Natural killer cell (primary cell): ENCODE measurements around the gene ZNF341. TPM values are rescaled to one million over a fixed set of nuclear protein-coding genes. Genes with fewer than 3 reads are reported as not detected.

Experiments
- ATAC-seq, 3 donors: fragments of 150-1000 bp in 2 of 3; fragments of 200-7000 bp in 1 of 3; cut with Tn5 transposase; 1 replicate in 1 of 3; 2 replicates in 2 of 3; pipeline ENCODE4 v1.10.0; 2021; ENCODE audit warnings: mild to moderate bottlenecking in 2 of 3, moderate library complexity in 2 of 3
- DNase-seq, 2 donors: peaks; one replicate each; pipeline versions ENCODE4 v3.0.0 to v3.0.0-alpha.2; 2013 to 2021; ENCODE audit warnings: mixed read lengths in 1 of 2
- H3K27ac ChIP-seq: one replicate; pipeline ENCODE4 v1.5.1; 2013; ENCODE audit warnings: mild to moderate bottlenecking, low read length
- H3K27me3 ChIP-seq: one replicate; pipeline ENCODE4 v1.6.1; 2013; ENCODE audit warnings: low read length; ENCODE audit not compliant: control insufficient read depth, insufficient read depth
- H3K36me3 ChIP-seq: one replicate; pipeline ENCODE4 v1.6.1; 2013; ENCODE audit warnings: low read length; ENCODE audit not compliant: control insufficient read depth, insufficient read depth
- H3K4me1 ChIP-seq: one replicate; pipeline ENCODE4 v1.6.1; 2013; ENCODE audit warnings: low read length; ENCODE audit not compliant: control insufficient read depth, insufficient read depth
- H3K4me3 ChIP-seq: one replicate; pipeline ENCODE4 v1.5.1; 2013; ENCODE audit warnings: low read length
- H3K9me3 ChIP-seq: one replicate; pipeline ENCODE4 v1.6.1; 2013; ENCODE audit warnings: low read length; ENCODE audit not compliant: control insufficient read depth, insufficient read depth
- H3K27ac Mint-ChIP-seq, 2 donors: one replicate each; pipeline ENCODE4 v1.8.0; 2022; ENCODE audit warnings: mild to moderate bottlenecking in 2 of 2, mixed read lengths in 2 of 2, moderate library complexity in 1 of 2
- H3K27me3 Mint-ChIP-seq, 2 donors: one replicate each; pipeline ENCODE4 v1.8.0; 2022; ENCODE audit warnings: low read depth in 2 of 2, mixed read lengths in 2 of 2
- H3K36me3 Mint-ChIP-seq: one replicate; pipeline ENCODE4 v1.8.0; 2022; ENCODE audit warnings: mixed read lengths
- H3K4me1 Mint-ChIP-seq, 2 donors: one replicate each; pipeline ENCODE4 v1.8.0; 2022; ENCODE audit warnings: mixed read lengths in 2 of 2
- H3K4me3 Mint-ChIP-seq: one replicate; pipeline ENCODE4 v1.8.0; 2022; ENCODE audit warnings: mild to moderate bottlenecking, moderate library complexity, mixed read lengths
- H3K9me3 Mint-ChIP-seq, 2 donors: one replicate each; pipeline ENCODE4 v1.8.0; 2022; ENCODE audit warnings: mixed read lengths in 2 of 2
- WGBS: methylation state at CpG from one replicate; pipeline ENCODE4 v1.1.7; 2013; ENCODE audit warnings: missing lambda C conversion rate; ENCODE audit not compliant: insufficient coverage; 5-methylcytosine and 5-hydroxymethylcytosine counted together
- intact Hi-C: fragments of 100-400 bp; cut with micrococcal nuclease; formaldehyde crosslinking; loops from one replicate; pipeline ENCODE4 v1.14.2; 2022
- total RNA-seq, 4 donors: library from RNA; stranded (reverse); fragments of 120-200 nt in 1 of 4; gene quantifications; one replicate each; pipeline versions ENCODE4 v1.2.3 to v1.2.4, GENCODE V29; 2013 to 2022
- TF ChIP-seq, protein P1 (sequence below): fragments of 200-600 bp; IDR thresholded peaks from one replicate; pipeline ENCODE4 v1.8.0; 2022; ENCODE audit warnings: antibody characterized with exemption

The ZNF341 gene
- total RNA-seq, 3 donors from 2014 or later (not counting 1 experiment from before 2014, with no cell fraction given) = 3.6 to 5.1 (median 4.3) TPM

DNA sequence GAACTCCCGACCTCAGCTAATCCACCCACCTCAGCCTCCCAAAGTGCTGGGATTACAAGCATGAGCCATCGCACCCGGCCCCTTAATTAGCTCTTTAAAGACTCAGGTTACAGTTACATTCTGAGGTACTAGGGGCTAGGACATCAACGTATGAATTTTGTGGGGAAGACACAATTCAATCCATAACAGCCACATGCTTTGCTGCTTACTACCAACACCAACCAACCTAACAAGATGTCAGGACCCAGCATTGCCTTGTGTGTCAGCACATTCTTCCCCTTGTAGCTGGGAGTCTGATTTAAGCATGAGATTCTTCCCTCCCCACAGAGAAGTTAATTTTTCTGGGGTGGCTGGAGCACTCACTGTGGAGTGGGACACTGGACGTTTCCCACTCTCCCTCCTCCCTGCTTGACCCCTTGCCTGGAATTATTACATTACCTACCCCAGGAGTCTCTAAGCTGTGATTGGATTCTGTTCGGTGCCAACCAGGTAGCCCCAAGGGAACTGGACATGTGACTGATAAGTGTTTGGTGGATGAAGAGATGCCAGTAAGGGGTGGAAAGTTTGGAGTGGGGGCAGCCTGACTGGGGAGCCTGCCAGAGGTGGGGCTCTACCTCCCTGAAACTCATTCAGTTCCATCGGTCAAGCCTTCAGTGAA lies 6.1 kb upstream of the ZNF341 start:
- TF ChIP-seq, protein P1, sequence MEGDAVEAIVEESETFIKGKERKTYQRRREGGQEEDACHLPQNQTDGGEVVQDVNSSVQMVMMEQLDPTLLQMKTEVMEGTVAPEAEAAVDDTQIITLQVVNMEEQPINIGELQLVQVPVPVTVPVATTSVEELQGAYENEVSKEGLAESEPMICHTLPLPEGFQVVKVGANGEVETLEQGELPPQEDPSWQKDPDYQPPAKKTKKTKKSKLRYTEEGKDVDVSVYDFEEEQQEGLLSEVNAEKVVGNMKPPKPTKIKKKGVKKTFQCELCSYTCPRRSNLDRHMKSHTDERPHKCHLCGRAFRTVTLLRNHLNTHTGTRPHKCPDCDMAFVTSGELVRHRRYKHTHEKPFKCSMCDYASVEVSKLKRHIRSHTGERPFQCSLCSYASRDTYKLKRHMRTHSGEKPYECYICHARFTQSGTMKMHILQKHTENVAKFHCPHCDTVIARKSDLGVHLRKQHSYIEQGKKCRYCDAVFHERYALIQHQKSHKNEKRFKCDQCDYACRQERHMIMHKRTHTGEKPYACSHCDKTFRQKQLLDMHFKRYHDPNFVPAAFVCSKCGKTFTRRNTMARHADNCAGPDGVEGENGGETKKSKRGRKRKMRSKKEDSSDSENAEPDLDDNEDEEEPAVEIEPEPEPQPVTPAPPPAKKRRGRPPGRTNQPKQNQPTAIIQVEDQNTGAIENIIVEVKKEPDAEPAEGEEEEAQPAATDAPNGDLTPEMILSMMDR = no peak
- Histone ChIP-seq H3K27ac (no peak overlapping the region), H3K36me3 (no peaks in the 10 kb centered on the region), H3K27me3 (no peaks in the 10 kb centered on the region), H3K4me1 (peaks cover 4% of the 10 kb centered on the region), H3K9me3 (no peaks in the 10 kb centered on the region), H3K4me3 (no peak overlapping the region)
- DNase-seq (no peak), ATAC-seq (no peak)
- Mint-ChIP-seq H3K36me3 (no peaks in the 10 kb centered on the region), H3K9me3 (no peaks in the 10 kb centered on the region), H3K4me1 (peaks cover 5 to 6% of the 10 kb centered on the region in 2 donors), H3K4me3 (no peak overlapping the region), H3K27ac (no peak overlapping the region), H3K27me3 (no peaks in the 10 kb centered on the region)
- intact Hi-C loops = no loop called here
- 94% methylated on average over 6 of the region's 7 CpGs for WGBS

DNA sequence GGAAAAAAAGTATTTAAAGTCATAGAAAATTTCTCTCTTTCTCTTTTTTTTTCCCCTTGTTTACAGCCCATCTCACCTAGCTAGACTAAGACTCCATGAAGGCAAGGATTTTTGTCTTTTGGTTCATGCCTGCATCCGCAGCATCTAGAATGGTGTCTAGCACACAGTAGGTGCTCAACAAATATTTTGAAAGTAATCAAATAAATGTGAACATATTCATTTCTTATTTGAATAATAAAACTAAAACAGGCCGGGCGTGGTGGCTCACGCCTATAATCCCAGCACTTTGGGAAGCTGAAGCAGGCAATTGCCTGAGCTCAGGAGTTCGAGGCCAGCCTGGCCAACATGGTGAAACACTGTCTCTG lies 4.7 kb upstream of the ZNF341 start:
- WGBS = 97% methylated on average over 4 of the region's 5 CpGs
- TF ChIP-seq, protein P1 = no peak
- H3K4me1 ChIP-seq = peaks cover 7% of the 10 kb centered on the region
- H3K4me3 ChIP-seq = no peak overlapping the region
- H3K27me3 ChIP-seq = no peaks in the 10 kb centered on the region
- Mint-ChIP-seq H3K27me3 (no peaks in the 10 kb centered on the region), H3K4me1 (peaks cover 5 to 10% of the 10 kb centered on the region in 2 donors), H3K9me3 (no peaks in the 10 kb centered on the region), H3K27ac (no peak overlapping the region), H3K4me3 (no peak overlapping the region), H3K36me3 (no peaks in the 10 kb centered on the region)
- no peak for ATAC-seq
- intact Hi-C loops = no loop called here
- no peaks in the 10 kb centered on the region for H3K9me3 ChIP-seq
- no peak for DNase-seq
- no peak overlapping the region for H3K27ac ChIP-seq
- no peaks in the 10 kb centered on the region for H3K36me3 ChIP-seq

DNA sequence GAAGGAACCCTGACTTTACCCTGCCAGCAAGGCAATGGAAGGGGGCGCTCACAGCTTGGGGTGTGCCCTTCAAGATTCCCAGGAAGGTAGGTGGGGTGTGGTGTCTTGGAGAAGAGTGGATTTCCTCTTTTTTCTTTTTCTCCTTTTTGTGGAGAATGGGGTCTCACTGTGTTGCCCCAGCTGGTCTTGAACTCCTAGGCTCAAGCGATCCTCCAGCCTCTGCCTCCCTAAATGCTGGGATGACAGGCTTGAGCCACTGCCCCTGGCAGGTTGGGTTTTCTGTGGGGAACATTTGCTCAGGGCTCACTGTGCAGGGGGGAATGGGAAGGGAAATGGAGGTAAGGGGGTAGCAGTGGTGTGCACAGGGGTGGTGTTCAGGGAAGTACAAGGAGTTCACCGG lies 4.0 kb upstream of the ZNF341 start:
- 95% methylated on average over 3 of the region's 3 CpGs for WGBS
- H3K27me3 ChIP-seq = no peaks in the 10 kb centered on the region
- no peaks in the 10 kb centered on the region for H3K9me3 ChIP-seq
- H3K36me3 Mint-ChIP-seq = no peaks in the 10 kb centered on the region
- H3K4me3 ChIP-seq = no peak overlapping the region
- no peak overlapping the region for H3K27ac Mint-ChIP-seq
- ATAC-seq = no peak
- DNase-seq = no peak
- no peaks in the 10 kb centered on the region for H3K9me3 Mint-ChIP-seq
- no peak overlapping the region for H3K4me3 Mint-ChIP-seq
- no peaks in the 10 kb centered on the region for H3K27me3 Mint-ChIP-seq
- H3K27ac ChIP-seq = no peak overlapping the region
- peaks cover 11% of the 10 kb centered on the region for H3K4me1 ChIP-seq
- TF ChIP-seq, protein P1 = no peak
- no peaks in the 10 kb centered on the region for H3K36me3 ChIP-seq
- intact Hi-C loops = no loop called here
- peaks cover 5 to 14% of the 10 kb centered on the region in 2 donors for H3K4me1 Mint-ChIP-seq

DNA sequence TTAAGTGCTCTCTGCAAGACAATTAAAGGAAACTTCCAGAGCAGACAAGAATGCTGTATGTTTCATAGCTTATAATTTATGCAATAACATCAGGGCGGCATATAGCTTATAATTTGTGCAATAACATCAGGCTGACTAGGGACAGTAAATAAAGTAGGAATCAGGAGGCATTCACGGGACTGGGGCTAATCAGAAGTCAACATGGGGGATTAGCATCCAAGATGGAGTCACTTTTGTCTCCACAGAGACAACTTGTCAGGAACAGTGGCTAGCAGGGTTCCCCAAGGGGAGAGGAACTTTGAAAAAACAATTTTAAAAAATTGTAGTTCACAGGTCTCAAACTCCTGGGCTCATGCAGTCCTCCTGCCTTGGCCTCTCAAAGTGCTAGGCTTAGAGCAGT lies 3.3 kb upstream of the ZNF341 start:
- H3K9me3 Mint-ChIP-seq = no peaks in the 10 kb centered on the region
- Histone ChIP-seq H3K27ac (no peak overlapping the region), H3K36me3 (no peaks in the 10 kb centered on the region), H3K4me1 (peaks cover 17% of the 10 kb centered on the region), H3K9me3 (no peaks in the 10 kb centered on the region), H3K27me3 (no peaks in the 10 kb centered on the region), H3K4me3 (no peak overlapping the region)
- DNase-seq (no peak), ATAC-seq (no peak)
- no peak overlapping the region for H3K4me3 Mint-ChIP-seq
- 93% methylated on average over 2 of the region's 2 CpGs for WGBS
- H3K27me3 Mint-ChIP-seq = no peaks in the 10 kb centered on the region
- H3K27ac Mint-ChIP-seq = no peak overlapping the region
- H3K36me3 Mint-ChIP-seq = no peaks in the 10 kb centered on the region
- TF ChIP-seq, protein P1 = no peak
- peaks cover 6 to 16% of the 10 kb centered on the region in 2 donors for H3K4me1 Mint-ChIP-seq
- intact Hi-C loops = no loop called here
